Measurements from ENCODE around the gene SNPH.

SNPH gene

GRCh38 chr20:1283522-1284510 is 17.7 kb downstream of the SNPH start:
- Histone ChIP-seq H3K36me3 (no peaks in the 10 kb centered on the region), H3K27me3 (no peaks in the 10 kb centered on the region), H3K4me3 (ENCODE audit: low read depth, low read length) (no peak overlapping the region), H3K9me3 (no peaks in the 10 kb centered on the region), H3K4me1 (no peaks in the 10 kb centered on the region)
- no peak for DNase-seq
- TF ChIP-seq CTCF (IDR thresholded peaks at IDR 0.05; ENCODE audit: low read depth, low read length), result no peak

GRCh38 chr20:1286267-1287024 is 20.4 kb downstream of the SNPH start:
- DNase-seq, result no peak
- Histone ChIP-seq H3K4me1 (no peaks in the 10 kb centered on the region), H3K9me3 (no peaks in the 10 kb centered on the region), H3K4me3 (ENCODE audit: low read depth, low read length) (no peak overlapping the region), H3K27me3 (no peaks in the 10 kb centered on the region), H3K36me3 (no peaks in the 10 kb centered on the region)
- no peak for TF ChIP-seq CTCF (IDR thresholded peaks at IDR 0.05; ENCODE audit: low read depth, low read length)

GRCh38 chr20:1287306-1287705 is 21.2 kb downstream of the SNPH start:
- TF ChIP-seq CTCF (IDR thresholded peaks at IDR 0.05; ENCODE audit: low read depth, low read length), result no peak
- Histone ChIP-seq H3K36me3 (no peaks in the 10 kb centered on the region), H3K9me3 (no peaks in the 10 kb centered on the region), H3K4me1 (no peaks in the 10 kb centered on the region), H3K4me3 (ENCODE audit: low read depth, low read length) (no peak overlapping the region), H3K27me3 (no peaks in the 10 kb centered on the region)
- DNase-seq, result no peak

GRCh38 chr20:1287787-1288569 is 21.9 kb downstream of the SNPH start:
- H3K9me3 ChIP-seq, result no peaks in the 10 kb centered on the region
- no peaks in the 10 kb centered on the region for H3K27me3 ChIP-seq
- DNase-seq, result no peak
- H3K4me3 ChIP-seq (ENCODE audit: low read depth, low read length), result no peak overlapping the region
- H3K36me3 ChIP-seq, result no peaks in the 10 kb centered on the region
- H3K4me1 ChIP-seq, result no peaks in the 10 kb centered on the region
- no peak for TF ChIP-seq CTCF (IDR thresholded peaks at IDR 0.05; ENCODE audit: low read depth, low read length)

- Histone ChIP-seq H3K4me1 (no peaks in the 10 kb centered on the region), H3K9me3 (no peaks in the 10 kb centered on the region), H3K36me3 (no peaks in the 10 kb centered on the region), H3K27me3 (no peaks in the 10 kb centered on the region), H3K4me3 (ENCODE audit: low read depth, low read length) (no peak overlapping the region)
- no peak for TF ChIP-seq CTCF (IDR thresholded peaks at IDR 0.05; ENCODE audit: low read depth, low read length)
- no peak for DNase-seq
These were observed 25.2 kb downstream of the SNPH start for GRCh38 chr20:1291191-1291741.
